Activated naive CD4-positive, alpha-beta T cell treated with Interleukin-2 at 50 U/mL for 16 hours (primary cell): ENCODE results near the gene HOXC9.

Experiments
- DNase-seq: peaks from one replicate; pipeline ENCODE4 v3.0.0-alpha.2; 2020

The HOXC9 gene

DNA sequence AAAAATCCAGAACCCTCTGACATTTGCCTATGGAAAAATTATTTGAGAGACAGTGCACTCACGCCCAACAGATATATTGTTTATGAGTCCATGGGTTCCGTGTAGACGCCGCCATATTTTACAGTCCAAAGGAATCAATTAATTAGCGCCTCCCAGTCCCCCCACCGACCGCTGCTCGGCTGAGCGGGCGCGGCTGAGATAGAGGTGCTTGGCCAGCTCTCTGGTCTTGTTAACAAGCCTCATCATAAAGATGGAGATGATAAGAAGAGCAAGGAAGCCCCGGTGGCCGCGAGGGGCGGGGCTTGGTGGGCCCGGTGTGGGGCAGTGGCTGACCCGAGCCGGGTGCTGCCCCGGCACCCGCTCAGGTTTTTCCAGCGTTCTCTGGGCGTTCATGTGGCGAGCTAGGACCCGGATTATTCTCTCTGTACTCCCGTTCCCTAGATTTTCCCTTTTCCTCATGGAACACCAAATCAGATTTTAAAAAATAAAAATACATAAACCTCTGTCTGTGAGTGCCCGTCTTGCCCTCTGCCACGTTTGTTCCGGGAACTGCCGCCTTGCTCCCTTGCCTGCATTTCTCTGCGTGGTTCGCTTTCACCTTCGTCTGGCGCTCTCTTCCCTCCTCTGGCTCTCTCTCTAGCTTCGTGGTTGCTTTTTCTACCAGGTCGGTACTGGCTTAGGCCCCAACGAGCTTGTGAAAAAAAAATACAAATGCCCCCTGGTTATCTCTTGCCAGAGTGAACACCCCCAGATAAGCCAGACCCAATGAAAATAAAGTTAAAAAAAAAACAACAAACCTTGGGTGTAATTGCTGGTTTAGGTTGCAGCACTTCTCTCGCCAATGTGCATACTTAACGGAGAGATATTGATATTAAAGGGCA, 36.3 kb upstream of the HOXC9 start:
- DNase-seq: no peak

DNA sequence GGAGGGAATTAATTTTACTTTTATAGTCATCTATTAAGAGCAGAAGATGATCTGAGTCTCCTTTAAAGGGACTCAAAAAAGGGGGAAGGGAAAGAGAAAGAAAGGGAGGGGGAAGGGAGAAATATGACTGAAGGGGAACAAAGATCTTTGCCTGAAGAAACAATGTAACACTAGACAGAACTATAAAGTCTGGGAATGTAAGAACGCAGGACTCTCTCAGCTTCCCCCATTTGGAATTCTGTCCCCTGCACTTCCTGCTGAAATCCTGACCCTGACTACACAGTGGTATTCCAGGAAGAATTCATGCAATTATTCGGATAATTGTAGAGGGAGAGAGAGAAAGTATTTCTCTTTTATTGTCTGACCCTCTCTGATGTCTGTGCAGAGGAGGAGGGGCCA, 35.6 kb upstream of the HOXC9 start:
- no peak for DNase-seq

DNA sequence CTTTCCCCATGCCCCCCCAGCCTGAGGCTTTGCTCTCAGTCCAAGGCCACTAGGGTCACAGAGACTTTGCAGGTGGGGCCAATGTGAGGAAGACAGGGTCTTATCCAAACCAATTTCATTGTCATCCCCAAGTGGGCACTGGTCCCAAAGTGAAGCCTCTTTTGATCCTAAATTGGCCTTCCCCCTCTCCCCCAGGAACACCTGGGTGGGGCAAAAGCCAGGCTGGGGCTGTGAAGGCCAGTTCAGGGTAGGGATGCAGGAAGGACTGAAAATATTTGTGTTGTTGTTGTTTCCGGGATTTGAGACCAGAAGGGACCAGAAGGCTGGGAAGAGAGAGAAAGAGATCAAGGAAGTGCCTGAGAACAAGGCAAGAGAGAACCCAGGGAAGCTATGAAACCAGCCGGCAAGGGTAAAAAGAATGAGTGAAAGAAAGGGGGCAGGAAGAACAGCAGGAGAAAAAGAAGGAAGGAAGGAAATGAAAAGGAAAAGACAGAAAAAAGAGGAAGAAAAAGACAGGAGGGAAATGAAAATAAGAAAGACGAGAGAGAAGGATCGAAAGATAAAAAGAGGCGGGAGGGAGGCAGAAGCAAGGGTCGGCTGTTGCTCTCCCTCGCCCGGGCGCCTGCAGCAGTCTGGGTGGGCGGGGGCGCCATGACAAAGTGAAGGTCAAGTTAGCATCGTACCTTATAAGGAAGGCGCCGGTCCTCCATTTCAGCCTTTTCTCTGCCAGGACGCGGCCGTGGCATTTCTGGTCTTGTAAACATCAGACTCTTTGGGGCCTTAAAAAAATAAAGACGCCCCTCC, 34.5 kb upstream of the HOXC9 start:
- DNase-seq: no peak

DNA sequence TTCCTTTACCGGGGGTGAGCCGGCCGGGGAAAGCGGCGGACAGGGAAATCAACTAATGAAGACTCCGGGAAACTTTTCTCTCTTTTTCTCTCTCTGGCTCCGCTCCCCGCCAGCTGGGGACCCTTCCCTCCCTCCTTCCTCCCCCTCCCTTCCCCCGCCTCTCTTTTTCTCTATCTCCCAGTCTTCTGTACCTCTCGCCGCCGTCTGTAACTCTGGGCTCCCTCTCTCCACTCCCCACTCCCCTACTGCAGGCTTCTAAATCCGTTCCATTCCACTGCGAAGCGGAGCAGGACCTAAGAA, 33.9 kb upstream of the HOXC9 start:
- DNase-seq: no peak

DNA sequence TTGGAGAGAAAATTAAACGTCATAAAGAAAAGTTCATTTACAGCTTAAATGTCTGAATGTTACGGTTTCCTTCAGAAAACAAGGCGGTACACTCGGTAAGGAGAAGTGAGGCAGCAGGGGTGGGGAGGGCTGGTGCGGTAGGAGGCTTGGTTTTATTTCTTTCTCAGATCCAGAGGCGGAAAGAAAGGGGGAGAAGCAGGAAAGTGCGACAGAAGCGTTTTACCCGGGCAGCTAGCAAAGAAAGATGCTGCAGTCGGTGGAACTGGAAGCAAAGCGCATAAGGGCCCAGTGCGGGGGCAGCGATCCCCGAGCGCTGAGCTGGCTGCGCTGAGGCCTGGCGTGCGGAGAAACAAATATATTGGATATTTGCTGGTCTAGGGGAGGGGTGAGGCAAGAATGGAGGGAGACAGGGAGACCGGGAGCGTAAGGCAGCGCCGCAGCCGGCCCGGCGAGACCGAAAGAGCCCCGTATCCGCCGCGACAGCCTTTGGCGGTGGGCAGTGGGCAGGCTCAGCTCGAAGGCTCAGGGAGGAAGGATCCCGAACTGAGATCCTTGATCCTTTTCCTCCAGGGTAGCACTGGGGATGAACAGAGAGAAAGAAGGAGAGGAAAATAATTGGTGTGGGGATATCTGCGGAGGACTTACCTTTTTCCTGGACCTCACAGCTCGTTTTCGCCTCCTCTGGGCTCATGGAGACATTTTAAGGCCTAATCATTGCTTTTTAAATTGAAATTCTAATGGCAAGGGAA, 33.4 kb upstream of the HOXC9 start:
- no peak for DNase-seq

DNA sequence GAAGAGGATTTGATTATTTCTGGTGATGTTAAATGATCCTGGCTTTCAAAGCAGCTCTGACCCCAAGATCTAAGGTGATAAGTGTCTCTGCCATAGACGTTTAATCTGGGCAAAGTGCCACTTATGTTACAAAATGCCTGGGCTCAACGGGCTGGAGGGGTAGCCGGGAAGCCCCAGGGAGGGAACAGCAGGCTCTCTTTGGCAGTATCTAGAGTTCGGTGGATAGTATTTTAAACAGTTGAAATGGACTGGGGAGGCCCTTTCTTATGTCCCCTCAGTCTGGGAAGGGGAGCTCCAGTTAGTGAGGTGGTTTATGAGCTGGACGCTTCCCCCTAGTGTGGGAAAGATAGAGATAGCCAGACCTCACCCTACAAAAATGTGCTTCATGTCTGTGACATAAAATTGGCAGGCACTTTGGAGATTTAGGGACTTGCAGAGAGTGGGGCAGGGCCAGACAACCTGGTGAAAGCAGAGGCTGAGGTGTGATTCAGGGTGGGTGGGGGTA, 32.5 kb upstream of the HOXC9 start:
- DNase-seq: no peak

DNA sequence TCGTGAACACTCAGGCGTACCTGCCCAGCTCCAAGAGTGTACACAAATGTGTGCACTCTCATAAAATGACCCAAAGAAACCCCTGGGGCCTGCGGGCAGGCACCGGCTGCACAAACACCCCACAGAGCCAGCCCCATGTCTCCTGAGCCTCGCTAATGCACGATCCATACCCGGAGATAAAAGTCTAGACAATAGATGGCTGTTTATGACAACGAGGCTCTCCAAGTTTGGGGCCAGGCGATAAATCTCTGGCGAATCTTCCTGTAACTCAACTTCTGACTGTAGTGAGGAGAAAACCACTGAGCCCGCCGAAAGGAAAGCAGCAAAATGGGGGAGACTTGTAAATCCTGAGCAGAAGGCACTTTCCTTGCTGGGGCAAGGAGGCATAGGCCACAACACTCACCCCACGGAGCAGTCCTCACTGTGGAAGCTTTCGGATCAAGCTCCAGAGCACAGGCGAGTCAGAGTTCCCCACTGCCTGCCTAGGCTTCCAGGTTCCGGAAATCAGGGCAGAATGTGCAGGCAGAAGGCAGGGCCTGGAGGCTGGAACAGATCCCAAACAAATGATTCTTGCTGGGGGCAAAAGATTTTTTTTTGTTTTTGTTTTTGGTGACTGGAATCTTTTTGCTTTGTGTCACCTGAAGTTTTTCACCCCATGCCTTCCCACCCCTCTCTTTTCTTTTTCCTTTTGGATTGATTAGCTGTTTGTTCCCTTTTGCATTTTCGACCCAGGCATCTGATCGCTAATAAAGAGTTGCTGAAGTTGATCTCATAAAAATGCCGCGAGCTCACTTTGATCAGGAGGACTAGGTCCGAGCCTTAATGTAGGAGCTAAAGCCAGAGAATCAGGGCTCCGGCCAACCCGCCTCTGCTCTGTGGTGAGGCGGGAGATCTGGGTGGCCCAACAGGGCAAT, 31.5 kb upstream of the HOXC9 start:
- DNase-seq: no peak

DNA sequence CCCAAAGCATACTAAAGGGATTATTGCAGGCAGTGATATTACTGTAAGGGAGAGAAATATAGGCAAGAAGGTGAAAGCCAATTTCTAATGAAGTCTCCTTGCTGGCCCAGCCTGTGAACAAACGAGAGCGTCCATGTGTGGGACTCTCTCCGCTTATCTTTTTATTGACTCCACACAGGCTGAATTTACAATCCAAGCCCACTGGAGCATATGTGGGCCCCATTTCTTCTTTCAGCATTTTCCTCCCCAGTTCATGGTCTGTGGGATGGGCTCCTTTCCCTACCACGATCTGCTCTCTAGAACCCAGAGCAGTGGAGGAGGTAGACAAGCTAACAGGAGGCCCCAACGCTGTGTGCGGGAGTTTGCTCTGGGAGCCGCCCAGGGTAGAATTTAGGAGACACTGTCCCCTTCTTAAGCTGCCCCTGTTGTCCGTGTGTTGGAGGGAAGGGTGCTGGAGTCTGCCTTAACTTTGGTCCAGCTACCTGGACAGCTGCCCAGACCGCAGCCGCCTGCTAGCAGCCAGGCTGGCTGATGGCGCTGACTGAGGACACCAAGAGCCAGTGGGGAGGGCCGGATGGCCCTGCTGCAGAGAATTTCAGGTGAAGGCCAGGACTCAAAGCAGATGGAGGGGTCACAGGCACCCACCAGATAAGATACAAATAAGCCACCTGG, 30.2 kb upstream of the HOXC9 start:
- DNase-seq: no peak

DNA sequence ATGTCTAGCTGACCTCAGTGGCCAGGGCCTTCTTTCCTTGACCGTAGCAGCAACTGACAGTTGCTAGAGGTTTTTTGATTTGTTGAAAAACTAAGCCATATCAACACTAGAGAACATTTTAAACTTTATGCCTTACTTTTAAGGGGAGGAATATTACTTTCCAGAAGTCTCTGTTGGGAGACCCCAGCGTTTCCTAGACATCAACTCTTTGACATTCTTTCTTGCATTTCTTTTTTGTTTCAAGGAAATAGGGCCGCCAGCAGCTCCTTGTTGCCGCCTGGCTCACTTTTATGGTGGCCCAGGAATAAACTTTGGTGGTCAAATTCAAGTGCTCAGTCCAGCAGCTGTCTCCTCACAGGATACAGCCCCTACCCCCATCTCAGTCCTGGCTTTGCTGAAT, 29.5 kb upstream of the HOXC9 start:
- DNase-seq: no peak

DNA sequence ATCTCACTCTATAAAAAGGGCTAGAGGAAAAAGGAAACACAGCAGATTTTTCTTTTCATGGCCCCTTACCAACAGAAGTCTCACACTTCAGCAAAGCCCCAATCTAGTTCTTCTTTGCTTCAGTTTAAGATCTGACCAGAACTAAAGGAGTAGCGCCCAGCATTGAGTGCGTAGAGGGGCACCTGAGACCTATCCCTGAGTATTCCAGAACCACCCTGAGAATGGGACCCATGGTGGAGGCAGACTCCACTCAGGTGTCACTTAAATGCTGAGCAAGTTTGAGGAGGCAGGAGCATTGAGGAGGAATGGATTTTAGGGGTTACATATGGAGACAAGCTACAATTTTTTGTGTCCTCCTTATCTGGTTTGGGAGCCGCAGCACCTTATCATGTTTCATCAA, 28.8 kb upstream of the HOXC9 start:
- DNase-seq: no peak

DNA sequence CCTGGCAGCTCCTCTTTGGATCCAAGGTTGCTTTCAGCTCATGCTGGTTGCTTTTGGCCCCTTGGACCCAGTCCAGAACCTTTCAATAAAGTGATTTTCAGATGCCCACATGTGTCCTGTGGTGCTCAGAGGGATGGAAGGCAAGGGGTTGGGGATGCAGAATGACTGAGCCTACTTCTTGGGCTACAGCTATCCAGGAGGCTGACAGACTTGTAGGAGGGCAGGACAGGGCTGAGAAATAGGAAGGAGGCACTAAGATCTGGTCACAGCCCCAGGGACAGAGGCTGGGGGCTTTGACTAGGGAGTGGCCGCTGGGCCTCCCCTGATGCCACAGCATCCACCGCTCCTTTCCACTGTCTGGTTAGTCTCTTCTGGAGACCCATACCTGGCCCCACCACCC, 28.3 kb upstream of the HOXC9 start:
- no peak for DNase-seq

DNA sequence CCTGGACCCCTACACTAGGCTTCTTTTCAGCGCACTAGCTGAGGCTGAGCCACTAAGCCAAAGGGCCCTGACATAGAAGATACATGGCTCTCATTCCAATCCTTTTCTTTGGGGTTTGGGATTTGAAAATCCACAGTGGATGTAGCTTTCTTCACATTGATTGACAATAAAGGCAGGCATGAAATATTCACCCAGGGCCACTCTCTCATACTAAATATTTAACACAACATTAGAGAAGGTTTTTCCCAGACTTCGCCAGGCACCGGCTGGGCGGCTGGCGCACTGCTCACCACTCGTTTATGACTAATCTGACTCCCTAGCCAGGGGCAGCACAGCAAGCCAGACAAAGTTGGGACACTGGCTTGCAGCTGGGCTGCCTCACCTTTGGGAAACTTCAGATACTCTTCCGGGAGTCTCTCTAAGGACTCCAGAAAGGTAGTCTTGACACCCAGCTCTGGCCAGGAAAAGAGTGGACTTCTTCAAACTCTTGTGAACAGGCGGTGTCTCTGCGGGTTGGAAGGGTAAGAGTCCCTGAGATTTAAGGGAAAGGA, 27.7 kb upstream of the HOXC9 start:
- no peak for DNase-seq

DNA sequence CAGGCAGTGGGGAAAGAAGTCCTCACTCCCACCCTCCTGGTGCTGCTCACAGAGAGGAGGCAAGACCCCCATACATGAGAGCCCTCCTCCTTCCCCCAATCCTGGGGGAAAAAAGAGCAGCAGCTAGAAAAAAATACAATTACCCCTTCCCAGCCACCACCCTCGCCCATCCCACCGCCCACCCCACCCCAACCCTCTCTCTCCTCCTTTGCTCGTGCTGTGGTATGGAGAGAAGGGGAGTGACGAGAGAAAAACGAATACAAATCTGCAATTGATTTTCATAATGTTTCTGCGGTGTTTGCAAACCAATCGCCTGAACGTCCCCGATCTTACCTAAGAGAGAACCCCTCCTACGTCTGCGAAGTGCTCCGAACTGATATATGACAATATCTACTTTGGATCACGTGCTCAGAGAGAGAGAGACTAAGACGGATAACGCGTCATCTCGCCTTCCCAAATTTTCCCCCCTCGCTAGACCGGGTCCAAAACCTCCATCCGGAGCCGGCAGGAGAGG, 27.2 kb upstream of the HOXC9 start, which contains the start of gene HOXC11:
HOXC11 (plus strand) TSS at position 405 of the 514 bp plus-strand sequence. CDS start 116 bp downstream, outside the sequence.
- no peak for DNase-seq

DNA sequence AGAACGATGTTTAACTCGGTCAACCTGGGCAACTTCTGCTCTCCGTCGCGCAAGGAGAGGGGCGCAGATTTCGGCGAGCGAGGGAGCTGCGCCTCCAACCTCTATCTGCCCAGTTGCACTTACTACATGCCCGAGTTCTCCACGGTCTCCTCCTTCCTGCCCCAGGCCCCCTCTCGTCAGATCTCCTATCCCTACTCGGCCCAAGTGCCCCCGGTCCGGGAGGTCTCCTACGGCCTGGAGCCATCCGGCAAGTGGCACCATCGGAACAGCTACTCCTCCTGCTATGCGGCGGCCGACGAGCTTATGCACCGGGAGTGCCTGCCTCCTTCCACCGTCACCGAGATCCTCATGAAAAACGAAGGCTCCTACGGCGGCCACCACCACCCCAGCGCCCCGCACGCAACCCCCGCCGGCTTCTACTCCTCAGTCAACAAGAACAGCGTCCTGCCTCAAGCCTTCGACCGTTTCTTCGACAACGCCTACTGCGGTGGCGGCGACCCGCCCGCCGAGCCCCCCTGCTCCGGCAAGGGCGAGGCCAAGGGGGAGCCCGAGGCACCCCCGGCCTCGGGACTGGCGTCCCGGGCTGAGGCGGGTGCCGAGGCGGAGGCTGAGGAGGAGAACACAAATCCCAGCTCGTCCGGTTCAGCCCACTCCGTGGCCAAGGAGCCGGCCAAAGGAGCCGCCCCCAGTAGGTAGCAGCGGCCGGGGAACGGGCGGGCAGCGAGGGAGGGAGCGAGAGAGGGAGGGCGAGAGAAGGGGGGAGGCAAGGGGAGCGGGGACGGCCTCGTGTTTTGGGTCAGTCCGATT, 26.5 kb upstream of the HOXC9 start:
- DNase-seq: no peak

DNA sequence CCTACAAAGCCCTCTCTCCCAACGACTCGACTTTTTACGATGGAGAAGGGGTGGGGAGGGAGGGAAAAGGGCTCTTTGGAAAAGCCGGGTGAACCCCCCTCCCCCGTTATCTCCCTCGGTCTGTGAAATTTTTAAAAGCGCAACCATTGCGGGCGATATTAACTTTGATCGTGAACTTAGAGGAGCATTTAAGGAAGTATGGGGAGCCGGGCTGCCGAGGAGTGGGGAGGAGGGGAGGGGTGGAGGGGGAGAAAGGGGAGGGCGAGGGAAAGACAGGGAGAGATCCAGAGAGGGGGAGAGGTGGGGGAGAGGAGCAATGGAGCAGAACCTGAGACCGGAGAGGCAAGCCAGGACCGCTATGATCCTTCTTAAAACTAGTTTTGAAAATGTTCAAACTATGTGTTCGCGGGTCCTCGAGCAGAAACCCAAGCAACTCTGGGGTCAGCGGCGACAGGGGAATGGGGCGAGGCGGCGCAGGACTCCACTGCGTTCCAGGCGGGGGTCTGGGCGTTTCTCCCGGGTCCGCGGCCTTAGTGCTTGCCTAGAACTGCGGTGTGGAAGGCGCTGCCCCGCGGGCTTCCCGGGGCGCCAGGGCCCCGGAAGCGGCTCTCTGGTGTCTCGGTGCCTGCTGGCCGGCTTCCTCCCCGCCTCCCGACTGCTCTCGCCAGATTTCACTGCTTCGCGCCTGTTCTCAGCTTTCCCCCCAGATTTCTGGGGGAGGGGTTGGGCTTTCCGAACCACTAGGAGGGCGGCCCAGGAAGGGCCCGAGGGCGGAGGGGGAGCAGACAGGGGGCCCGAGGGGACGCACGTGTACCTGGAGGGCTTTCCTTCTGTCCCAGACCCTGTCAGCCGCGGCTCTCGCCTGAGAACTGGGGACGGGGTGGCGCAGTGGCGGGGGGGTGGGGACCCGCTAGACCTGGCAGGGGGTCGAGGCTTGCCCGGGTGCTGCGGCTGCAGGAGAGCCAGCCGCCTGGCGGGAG, 25.6 kb upstream of the HOXC9 start, which contains the start of gene HOTAIR:
HOTAIR (minus strand) TSS at position 871 of the 980 bp plus-strand sequence.
- peak; percentile 17 for DNase-seq

DNA sequence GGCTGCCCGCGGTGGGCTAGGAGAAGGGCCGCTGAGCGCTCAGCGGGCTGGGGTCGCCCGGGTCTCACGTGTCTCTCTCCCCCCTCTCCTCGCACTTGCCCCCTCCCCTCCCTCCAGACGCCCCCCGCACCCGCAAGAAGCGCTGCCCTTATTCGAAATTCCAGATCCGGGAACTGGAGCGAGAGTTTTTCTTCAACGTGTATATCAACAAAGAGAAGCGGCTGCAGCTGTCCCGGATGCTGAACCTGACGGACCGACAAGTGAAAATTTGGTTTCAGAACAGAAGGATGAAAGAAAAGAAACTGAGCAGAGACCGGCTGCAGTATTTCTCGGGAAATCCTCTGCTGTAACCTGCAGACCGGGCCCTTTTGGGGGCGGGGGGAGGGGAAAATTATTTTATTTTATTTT, 24.9 kb upstream of the HOXC9 start:
- no peak for DNase-seq

DNA sequence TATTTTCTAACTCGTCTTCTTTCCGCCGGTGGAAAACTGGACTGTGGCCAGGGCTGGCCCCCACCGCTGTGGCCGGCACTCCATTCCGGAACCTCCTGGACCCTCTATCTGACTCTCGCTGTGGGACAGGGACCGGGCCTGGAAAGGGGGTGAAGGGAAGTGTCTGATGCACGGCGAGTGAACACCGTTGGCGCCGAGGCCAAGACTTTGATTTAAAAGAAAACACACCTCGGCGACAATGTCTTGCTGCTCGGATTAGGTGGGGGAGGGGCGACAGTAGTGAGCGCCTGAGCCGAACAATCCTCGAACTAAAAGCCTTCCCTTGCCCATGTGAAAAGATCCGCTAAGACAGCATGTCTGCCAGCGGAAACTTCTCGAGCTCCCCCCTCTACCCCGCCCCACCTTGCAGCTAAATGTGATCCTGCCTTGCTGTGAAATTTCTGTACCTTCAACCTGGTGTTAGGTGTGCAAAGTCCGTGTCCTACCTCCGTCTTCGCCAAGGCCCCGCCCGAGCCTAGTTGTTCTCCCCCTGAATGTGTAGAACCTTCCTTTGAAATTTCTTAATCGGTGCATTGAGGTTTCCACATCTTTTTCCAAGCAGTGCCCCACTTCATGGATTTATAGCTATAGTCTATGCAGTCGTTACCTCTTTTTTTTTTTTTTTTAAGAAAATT, 24.3 kb upstream of the HOXC9 start:
- DNase-seq: no peak

DNA sequence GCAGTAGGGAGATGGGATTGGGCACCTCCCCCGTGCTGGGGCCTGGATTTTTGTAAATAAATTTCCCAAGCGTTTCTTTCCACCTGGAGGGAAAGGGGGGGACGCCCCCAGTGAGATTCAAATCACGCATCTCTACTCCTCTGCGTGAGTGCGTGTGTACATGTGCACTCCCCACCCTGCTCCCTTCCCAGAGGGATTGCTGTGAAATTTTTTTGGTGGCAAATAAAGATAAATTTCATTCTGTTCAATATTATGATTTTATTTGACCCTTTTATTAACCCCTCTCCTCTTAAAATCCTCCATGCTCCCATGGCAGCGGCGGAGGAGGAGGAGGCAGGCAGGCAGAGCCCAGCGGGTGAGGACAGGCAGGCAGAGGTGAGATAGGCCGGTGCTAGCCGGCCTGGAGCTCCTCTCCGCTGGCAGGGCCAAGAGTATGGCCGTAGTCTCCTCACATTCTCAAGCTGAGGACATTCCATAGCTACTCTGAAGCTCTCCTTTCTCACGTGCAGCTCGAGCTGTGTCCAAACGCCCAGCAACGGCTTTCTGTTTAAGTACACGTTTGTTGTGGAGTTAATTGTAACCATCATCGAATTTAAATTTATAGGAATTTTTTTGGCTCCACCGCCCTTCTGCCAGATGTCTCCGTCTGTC, 23.7 kb upstream of the HOXC9 start:
- no peak for DNase-seq
